Measurements from ENCODE around the gene HDGF. TPM values are rescaled to one million over a fixed set of nuclear protein-coding genes. Genes with fewer than 3 reads are reported as not detected.

HDGF gene
- total RNA-seq, 1 experiment from 2014 or later: 498 TPM

DNA sequence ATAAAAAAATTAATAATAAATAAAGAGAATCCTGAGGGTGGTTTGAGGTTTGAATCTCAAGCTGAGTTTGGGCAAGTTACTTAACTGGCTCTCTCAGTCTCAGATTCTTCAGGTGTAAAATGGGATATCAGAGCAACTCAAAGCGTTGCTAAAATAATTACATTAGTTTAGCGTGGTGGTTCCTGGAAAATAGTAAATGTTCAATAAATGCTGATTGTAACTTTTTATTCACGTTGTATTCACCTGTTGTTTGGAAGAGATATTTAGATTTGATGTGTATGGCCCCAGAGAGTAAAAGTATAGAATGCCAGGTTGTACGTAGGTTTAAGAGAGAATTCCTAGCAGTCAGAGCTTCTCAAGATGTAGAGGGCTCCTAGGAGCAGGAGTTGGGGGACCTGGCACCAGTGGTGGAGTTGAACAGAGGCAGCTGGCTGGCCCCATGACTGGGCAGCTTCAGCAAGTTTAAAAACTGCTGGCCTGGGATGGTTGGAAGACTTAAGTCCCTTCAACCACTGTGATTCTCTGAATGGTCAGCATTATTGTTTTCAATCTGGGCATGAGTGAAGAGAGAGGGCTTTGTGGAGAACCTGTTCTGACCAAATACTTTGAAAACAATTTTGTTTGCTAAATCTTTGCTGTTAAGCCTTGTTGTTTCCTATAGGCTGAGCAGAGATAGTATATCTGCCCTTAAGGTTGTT, 38.3 kb upstream of the HDGF start:
- no TSS peak for BruUV-seq (replicated peaks)
- H3K79me2 ChIP-seq (ENCODE audit: low read depth): no peaks in the 10 kb centered on the region

DNA sequence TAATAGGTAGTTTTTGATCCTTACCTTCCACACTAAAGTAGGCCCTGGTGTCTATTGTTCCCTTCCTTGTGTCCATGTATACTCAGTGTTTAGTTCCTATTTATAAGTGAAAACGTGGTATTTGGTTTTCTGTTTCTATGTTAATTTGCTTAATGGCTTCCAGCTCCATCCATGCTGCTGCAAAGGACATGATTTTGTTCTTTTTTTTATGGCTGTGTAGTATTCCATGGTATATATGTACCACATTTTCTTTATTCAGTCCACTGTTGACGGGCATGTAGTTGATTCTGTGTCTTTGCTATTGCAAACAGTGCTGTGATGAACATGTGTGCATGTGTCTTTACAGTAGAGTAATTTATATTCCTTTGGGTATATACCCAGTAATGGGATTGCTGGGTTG, 36.7 kb upstream of the HDGF start:
- H3K4me3 ChIP-seq: no peak overlapping the region
- H3K36me3 ChIP-seq (ENCODE audit: low read depth): peaks cover 25% of the 10 kb centered on the region
- CTCF ChIA-PET: no interaction called here
- H2AFZ ChIP-seq: no peak overlapping the region
- peaks cover 27% of the 10 kb centered on the region for H4K20me1 ChIP-seq (ENCODE audit: insufficient read depth)
- no TSS peak for BruUV-seq (replicated peaks)
- H3K4me1 ChIP-seq (replicated peaks; ENCODE audit: insufficient read depth): no peaks in the 10 kb centered on the region
- no peak overlapping the region for H3K27ac ChIP-seq
- no peaks in the 10 kb centered on the region for H3K9me3 ChIP-seq (ENCODE audit: insufficient read depth, low read depth)
- DNase-seq: no peak
- no peaks in the 10 kb centered on the region for H3K27me3 ChIP-seq (ENCODE audit: insufficient read depth, low read depth)
- no peak for TF ChIP-seq EZH2 (IDR thresholded peaks at IDR 0.05; ENCODE audit: low read depth)
- TF ChIP-seq, protein P1, sequence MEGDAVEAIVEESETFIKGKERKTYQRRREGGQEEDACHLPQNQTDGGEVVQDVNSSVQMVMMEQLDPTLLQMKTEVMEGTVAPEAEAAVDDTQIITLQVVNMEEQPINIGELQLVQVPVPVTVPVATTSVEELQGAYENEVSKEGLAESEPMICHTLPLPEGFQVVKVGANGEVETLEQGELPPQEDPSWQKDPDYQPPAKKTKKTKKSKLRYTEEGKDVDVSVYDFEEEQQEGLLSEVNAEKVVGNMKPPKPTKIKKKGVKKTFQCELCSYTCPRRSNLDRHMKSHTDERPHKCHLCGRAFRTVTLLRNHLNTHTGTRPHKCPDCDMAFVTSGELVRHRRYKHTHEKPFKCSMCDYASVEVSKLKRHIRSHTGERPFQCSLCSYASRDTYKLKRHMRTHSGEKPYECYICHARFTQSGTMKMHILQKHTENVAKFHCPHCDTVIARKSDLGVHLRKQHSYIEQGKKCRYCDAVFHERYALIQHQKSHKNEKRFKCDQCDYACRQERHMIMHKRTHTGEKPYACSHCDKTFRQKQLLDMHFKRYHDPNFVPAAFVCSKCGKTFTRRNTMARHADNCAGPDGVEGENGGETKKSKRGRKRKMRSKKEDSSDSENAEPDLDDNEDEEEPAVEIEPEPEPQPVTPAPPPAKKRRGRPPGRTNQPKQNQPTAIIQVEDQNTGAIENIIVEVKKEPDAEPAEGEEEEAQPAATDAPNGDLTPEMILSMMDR (conservative IDR thresholded peaks at IDR 0.05): no peak
- H3K79me2 ChIP-seq (ENCODE audit: low read depth): peaks cover 3% of the 10 kb centered on the region
- POLR2A ChIA-PET (ENCODE audit: unreplicated experiment): interaction anchor here (0.7 kb wide), 1 partner anchor 89 kb away, joined by 9 read pairs; no protein-coding TSS in a partner anchor
- no peak overlapping the region for H3K4me2 ChIP-seq
- H3F3A ChIP-seq (ENCODE audit: insufficient read depth, low read depth): peaks cover 10% of the 10 kb centered on the region; the same call in 1 of the 2 replicates
- H3K9me2 ChIP-seq (ENCODE audit: insufficient read depth): no peaks in the 10 kb centered on the region
- intact Hi-C loops (cut with micrococcal nuclease; ENCODE audit: unreplicated experiment): no loop called here

More for the DNA sequence above, 38.3 kb upstream of the HDGF start:
- TF ChIP-seq, protein P1 (conservative IDR thresholded peaks at IDR 0.05): no peak
- no peak for TF ChIP-seq EZH2 (IDR thresholded peaks at IDR 0.05; ENCODE audit: low read depth)
- no peaks in the 10 kb centered on the region for H3K27me3 ChIP-seq (ENCODE audit: insufficient read depth, low read depth)
- H3K4me1 ChIP-seq (replicated peaks; ENCODE audit: insufficient read depth): no peaks in the 10 kb centered on the region
- H3K27ac ChIP-seq: no peak overlapping the region
- H3K4me3 ChIP-seq: no peak overlapping the region
- H3F3A ChIP-seq (ENCODE audit: insufficient read depth, low read depth): peaks cover 17% of the 10 kb centered on the region; the same call in 1 of the 2 replicates
- ChIA-PET POLR2A (ENCODE audit: unreplicated experiment) (no interaction called here), CTCF (interaction anchor here (0.6 kb wide), 1 partner anchor 103 kb away, joined by 7 read pairs; no protein-coding TSS in a partner anchor)
- no peak for DNase-seq
- intact Hi-C loops (cut with micrococcal nuclease; ENCODE audit: unreplicated experiment): no loop called here
- H4K20me1 ChIP-seq (ENCODE audit: insufficient read depth): peaks cover 24% of the 10 kb centered on the region
- no peaks in the 10 kb centered on the region for H3K9me2 ChIP-seq (ENCODE audit: insufficient read depth)
- H3K36me3 ChIP-seq (ENCODE audit: low read depth): peaks cover 22% of the 10 kb centered on the region
- H2AFZ ChIP-seq: no peak overlapping the region
- H3K9me3 ChIP-seq (ENCODE audit: insufficient read depth, low read depth): no peaks in the 10 kb centered on the region
- H3K4me2 ChIP-seq: no peak overlapping the region

DNA sequence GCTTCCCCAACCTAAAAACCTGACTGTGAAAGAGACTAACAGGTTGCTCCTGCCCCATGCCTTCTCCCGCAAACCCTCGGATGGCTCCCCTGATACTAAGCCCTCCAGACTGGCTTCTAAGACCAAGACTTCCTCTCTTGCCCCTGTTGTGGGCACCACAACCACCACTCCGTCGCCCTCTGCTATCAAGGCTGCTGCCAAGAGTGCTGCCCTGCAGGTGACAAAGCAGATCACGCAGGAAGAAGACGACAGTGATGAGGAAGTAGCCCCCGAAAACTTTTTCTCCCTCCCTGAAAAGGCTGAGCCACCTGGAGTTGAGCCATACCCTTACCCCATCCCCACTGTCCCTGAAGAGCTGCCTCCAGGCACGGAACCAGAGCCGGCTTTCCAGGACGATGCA, 35.2 kb upstream of the HDGF start:
- Histone ChIP-seq H3K4me2 (no peak overlapping the region), H3F3A (ENCODE audit: insufficient read depth, low read depth) (peaks cover 6% of the 10 kb centered on the region; the same call in 1 of the 2 replicates), H3K4me1 (replicated peaks; ENCODE audit: insufficient read depth) (no peaks in the 10 kb centered on the region), H3K79me2 (ENCODE audit: low read depth) (peaks cover 11% of the 10 kb centered on the region), H3K9me2 (ENCODE audit: insufficient read depth) (no peaks in the 10 kb centered on the region), H3K9me3 (ENCODE audit: insufficient read depth, low read depth) (no peaks in the 10 kb centered on the region), H3K27ac (no peak overlapping the region), H3K36me3 (ENCODE audit: low read depth) (peaks cover 32% of the 10 kb centered on the region), H4K20me1 (ENCODE audit: insufficient read depth) (peaks cover 34% of the 10 kb centered on the region), H2AFZ (no peak overlapping the region), H3K27me3 (ENCODE audit: insufficient read depth, low read depth) (no peaks in the 10 kb centered on the region), H3K4me3 (no peak overlapping the region)
- intact Hi-C loops (cut with micrococcal nuclease; ENCODE audit: unreplicated experiment): no loop called here
- ChIA-PET CTCF (no interaction called here), POLR2A (ENCODE audit: unreplicated experiment) (no interaction called here)
- no TSS peak for BruUV-seq (replicated peaks)
- no peak for TF ChIP-seq EZH2 (IDR thresholded peaks at IDR 0.05; ENCODE audit: low read depth)
- TF ChIP-seq, protein P1 (conservative IDR thresholded peaks at IDR 0.05): no peak
- no peak for DNase-seq

All from PC-9 (cell line).